HG03432 (cell line): ENCODE data around the gene GCKR.

Experiments
- ATAC-seq: cut with Tn5 transposase; IDR thresholded peaks from one replicate; pipeline ENCODE4 v1.9.1; 2021; ENCODE audit warnings: mild to moderate bottlenecking, moderate library complexity; ENCODE audit not compliant: unreplicated experiment

The GCKR gene

DNA sequence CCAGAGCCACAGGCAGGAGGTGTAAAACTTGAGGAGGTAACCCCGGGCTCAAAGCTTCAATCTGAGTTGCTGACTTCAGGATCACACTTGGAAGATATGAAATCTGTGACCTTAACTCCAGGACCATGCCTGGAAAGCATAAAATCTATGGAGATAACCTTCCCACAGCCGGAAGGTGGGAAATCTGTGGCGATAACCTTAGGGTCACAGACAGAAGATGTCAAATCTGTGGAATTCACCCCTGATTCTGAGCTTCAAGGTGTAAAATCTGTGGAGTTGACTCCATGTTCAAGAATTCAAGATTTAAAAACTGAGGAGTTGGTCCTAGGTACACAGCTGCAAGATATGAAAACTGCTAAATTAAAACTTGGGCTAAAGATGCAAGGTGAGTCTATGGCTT lies 74.6 kb downstream of the GCKR start:
- ATAC-seq = no peak

GRCh38 chr2:27571681-27572080 lies 75.0 kb downstream of the GCKR start:
- ATAC-seq = no peak

DNA sequence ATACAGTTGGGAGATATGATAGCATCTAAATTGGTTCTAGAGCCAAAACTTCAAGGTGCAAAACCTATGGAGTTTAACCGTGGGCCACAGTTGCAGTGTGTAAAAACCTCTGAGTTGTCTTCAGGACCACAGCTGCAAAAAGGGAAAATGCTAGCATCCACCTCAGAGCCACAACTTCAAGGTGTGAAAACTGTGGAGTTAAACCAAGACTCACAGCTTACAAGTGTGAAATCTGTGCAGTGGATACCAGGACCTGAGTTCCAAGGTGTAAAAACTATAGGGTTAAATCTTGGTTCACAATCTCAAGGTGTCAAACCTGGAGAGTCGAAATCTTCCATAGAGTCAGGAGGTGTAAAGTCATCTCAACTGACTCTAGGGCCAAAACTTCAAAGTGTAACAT lies 75.8 kb downstream of the GCKR start:
- no peak for ATAC-seq

GRCh38 chr2:27572998-27573429 lies 76.4 kb downstream of the GCKR start:
- no peak for ATAC-seq
